ENCODE data around the gene IRF3. TPM values are rescaled to one million over a fixed set of nuclear protein-coding genes. Genes with fewer than 3 reads are reported as not detected.

The IRF3 gene
- 95.2 TPM for polyA plus RNA-seq
- long read RNA-seq, donor 1, partial matches to known transcripts, result 0 of 5 reads
- long read RNA-seq, donor 1, other reads (novel, unspliced or antisense), result 0 of 5 reads
- long read RNA-seq, donor 2, partial matches to known transcripts, result 7 of 18 reads
- long read RNA-seq, donor 2, other reads (novel, unspliced or antisense), result 0 of 18 reads
- long read RNA-seq, donor 3, partial matches to known transcripts, result 31 of 63 reads
- long read RNA-seq, donor 3, other reads (novel, unspliced or antisense), result 21 of 63 reads
- long read RNA-seq, donor 4, partial matches to known transcripts, result 0 of 2 reads
- long read RNA-seq, donor 4, other reads (novel, unspliced or antisense), result 0 of 2 reads
- long read RNA-seq, donor 5, partial matches to known transcripts, result 46 of 82 reads
- long read RNA-seq, donor 5, other reads (novel, unspliced or antisense), result 34 of 82 reads
- long read RNA-seq, donor 6, partial matches to known transcripts, result 20 of 28 reads
- long read RNA-seq, donor 6, other reads (novel, unspliced or antisense), result 0 of 28 reads
- long read RNA-seq, donor 7, partial matches to known transcripts, result 0 of 3 reads
- long read RNA-seq, donor 7, other reads (novel, unspliced or antisense), result 0 of 3 reads
- long read RNA-seq, donor 8, transcript IRF3-211 (2 exons, 550 nt), result major isoform, 7 of 227 reads
- long read RNA-seq, donor 8, partial matches to known transcripts, result 130 of 227 reads
- long read RNA-seq, donor 8, other reads (novel, unspliced or antisense), result 79 of 227 reads
- long read RNA-seq, donor 9, partial matches to known transcripts, result 5 of 9 reads
- long read RNA-seq, donor 9, other reads (novel, unspliced or antisense), result 0 of 9 reads
- long read RNA-seq, donor 10, partial matches to known transcripts, result 5 of 10 reads
- long read RNA-seq, donor 10, other reads (novel, unspliced or antisense), result 0 of 10 reads
- long read RNA-seq, donor 11, partial matches to known transcripts, result 0 of 3 reads
- long read RNA-seq, donor 11, other reads (novel, unspliced or antisense), result 0 of 3 reads

DNA sequence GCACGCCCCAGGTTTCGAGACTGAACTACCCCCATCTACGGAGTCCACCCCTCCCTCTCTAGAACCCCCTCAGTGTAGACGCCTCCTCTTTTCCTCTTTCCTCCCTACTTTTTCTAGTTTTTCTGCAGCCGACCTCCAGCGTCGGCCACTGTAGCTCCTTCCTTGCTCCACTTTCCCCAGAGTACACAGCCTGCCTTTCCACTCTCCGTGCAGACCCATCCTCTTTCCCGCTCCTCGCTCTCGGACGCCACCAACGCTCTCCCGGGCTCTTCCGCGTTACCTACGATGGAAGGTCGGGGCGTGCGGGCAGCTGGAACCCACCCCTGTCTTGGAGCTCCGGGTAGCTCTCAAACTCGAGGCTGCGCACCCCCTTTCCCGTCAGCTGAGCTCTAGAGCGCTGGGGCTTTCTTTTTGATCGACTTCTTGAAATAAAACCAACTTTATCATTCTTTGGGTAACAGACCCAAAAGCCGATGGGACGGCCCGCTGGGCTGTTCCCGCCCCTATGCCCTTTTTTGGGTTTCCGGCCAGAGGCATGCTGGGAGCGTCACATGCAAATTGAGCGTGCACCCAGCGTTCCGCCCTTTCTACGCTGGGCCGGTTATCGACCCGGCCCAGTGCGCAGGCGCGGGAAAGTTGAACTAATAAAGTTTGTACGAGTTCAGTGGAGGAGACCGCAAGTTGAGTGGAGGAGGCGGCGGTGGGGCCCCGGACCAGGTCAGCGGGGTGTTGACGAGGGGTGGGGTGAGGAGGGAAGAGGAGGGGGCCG lies at the start of gene IRF3, which contains the start of gene BCL2L12:
Gene IRF3, minus strand, starts transcription at position 507 of the 769 bp plus-strand sequence. CDS start 1,019 bp downstream, outside the sequence.
Gene BCL2L12, plus strand, starts transcription at position 583 of the 769 bp plus-strand sequence. CDS start 760 bp downstream, outside the sequence.
- WGBS (ENCODE audit: insufficient coverage, low lambda C conversion rate), result 0% methylated on average over 4 of the region's 50 CpGs

GRCh38 chr19:49713236-49713845 lies 47.7 kb upstream of the IRF3 start:
- no peak for DNase-seq
- WGBS (ENCODE audit: insufficient coverage, low lambda C conversion rate), result no CpG with 5 or more reads among the region's 8 CpGs
- no peak overlapping the region for H3K27ac ChIP-seq (ENCODE audit: low read length)

More for the DNA sequence above, at the start of gene IRF3, which contains the start of gene BCL2L12:
- H3K27ac ChIP-seq (ENCODE audit: low read length), result peak within 1 kb of the TSS; percentile 92
- DNase-seq, result peak; percentile 98
- H3K9me3 ChIP-seq (ENCODE audit: control insufficient read depth, low read depth, low read length), result no peaks in the 10 kb centered on the region
- no peaks in the 10 kb centered on the region for H3K27me3 ChIP-seq (ENCODE audit: control insufficient read depth, insufficient read depth, low read length)
- H3K4me1 ChIP-seq (ENCODE audit: control insufficient read depth, insufficient read depth, low read length), result peaks cover 13% of the 10 kb centered on the region
- peak within 1 kb of the TSS; percentile 70 for H3K4me3 ChIP-seq (ENCODE audit: low read length)
- H3K36me3 ChIP-seq (ENCODE audit: control insufficient read depth, insufficient read depth, low read length), result peaks cover 28% of the 10 kb centered on the region

GRCh38 chr19:49712397-49712859 lies 46.8 kb upstream of the IRF3 start:
- no peaks in the 10 kb centered on the region for H3K9me3 ChIP-seq (ENCODE audit: control insufficient read depth, low read depth, low read length)
- 41% methylated on average over 8 of the region's 20 CpGs for WGBS (ENCODE audit: insufficient coverage, low lambda C conversion rate)

More at GRCh38 chr19:49713236-49713845, 47.7 kb upstream of the IRF3 start:
- no peak overlapping the region for H3K4me3 ChIP-seq (ENCODE audit: low read length)
- H3K27me3 ChIP-seq (ENCODE audit: control insufficient read depth, insufficient read depth, low read length), result no peaks in the 10 kb centered on the region
- no peaks in the 10 kb centered on the region for H3K36me3 ChIP-seq (ENCODE audit: control insufficient read depth, insufficient read depth, low read length)
- H3K9me3 ChIP-seq (ENCODE audit: control insufficient read depth, low read depth, low read length), result no peaks in the 10 kb centered on the region
- no peaks in the 10 kb centered on the region for H3K4me1 ChIP-seq (ENCODE audit: control insufficient read depth, insufficient read depth, low read length)

GRCh38 chr19:49710372-49710951 lies 44.8 kb upstream of the IRF3 start:
- no peaks in the 10 kb centered on the region for H3K27me3 ChIP-seq (ENCODE audit: control insufficient read depth, insufficient read depth, low read length)
- no peak overlapping the region for H3K27ac ChIP-seq (ENCODE audit: low read length)
- DNase-seq, result no peak
- no CpG with 5 or more reads among the region's 20 CpGs for WGBS (ENCODE audit: insufficient coverage, low lambda C conversion rate)
- H3K4me1 ChIP-seq (ENCODE audit: control insufficient read depth, insufficient read depth, low read length), result no peaks in the 10 kb centered on the region
- no peaks in the 10 kb centered on the region for H3K36me3 ChIP-seq (ENCODE audit: control insufficient read depth, insufficient read depth, low read length)
- no peak overlapping the region for H3K4me3 ChIP-seq (ENCODE audit: low read length)
- H3K9me3 ChIP-seq (ENCODE audit: control insufficient read depth, low read depth, low read length), result no peaks in the 10 kb centered on the region

More at GRCh38 chr19:49712397-49712859, 46.8 kb upstream of the IRF3 start:
- Histone ChIP-seq H3K36me3 (ENCODE audit: control insufficient read depth, insufficient read depth, low read length) (no peaks in the 10 kb centered on the region), H3K4me1 (ENCODE audit: control insufficient read depth, insufficient read depth, low read length) (no peaks in the 10 kb centered on the region), H3K4me3 (ENCODE audit: low read length) (no peak overlapping the region), H3K27ac (ENCODE audit: low read length) (no peak overlapping the region), H3K27me3 (ENCODE audit: control insufficient read depth, insufficient read depth, low read length) (no peaks in the 10 kb centered on the region)
- DNase-seq, result no peak

DNA sequence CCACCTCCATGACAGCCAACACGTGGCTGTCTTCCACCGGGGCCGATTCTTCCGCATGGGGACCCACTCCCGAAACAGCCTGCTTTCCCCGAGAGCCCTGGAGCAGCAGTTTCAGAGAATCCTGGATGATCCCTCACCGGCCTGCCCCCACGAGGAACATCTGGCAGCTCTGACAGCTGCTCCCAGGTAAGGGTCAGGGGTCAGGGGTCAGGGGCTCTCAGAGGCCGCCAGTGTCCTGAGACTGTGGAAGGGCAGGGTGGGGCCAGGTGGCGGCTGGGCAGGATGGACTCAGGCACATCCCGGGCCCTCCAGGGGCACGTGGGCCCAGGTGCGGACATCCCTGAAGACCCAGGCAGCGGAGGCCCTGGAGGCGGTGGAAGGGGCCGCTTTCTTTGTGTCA lies 40.3 kb upstream of the IRF3 start:
- DNase-seq, result no peak
- Histone ChIP-seq H3K27ac (ENCODE audit: low read length) (no peak overlapping the region), H3K36me3 (ENCODE audit: control insufficient read depth, insufficient read depth, low read length) (no peaks in the 10 kb centered on the region), H3K9me3 (ENCODE audit: control insufficient read depth, low read depth, low read length) (no peaks in the 10 kb centered on the region), H3K4me3 (ENCODE audit: low read length) (no peak overlapping the region), H3K27me3 (ENCODE audit: control insufficient read depth, insufficient read depth, low read length) (peaks cover 7% of the 10 kb centered on the region), H3K4me1 (ENCODE audit: control insufficient read depth, insufficient read depth, low read length) (no peaks in the 10 kb centered on the region)
- no CpG with 5 or more reads among the region's 16 CpGs for WGBS (ENCODE audit: insufficient coverage, low lambda C conversion rate)

- Histone ChIP-seq H3K27ac (ENCODE audit: low read length) (no peak overlapping the region), H3K36me3 (ENCODE audit: control insufficient read depth, insufficient read depth, low read length) (no peaks in the 10 kb centered on the region), H3K27me3 (ENCODE audit: control insufficient read depth, insufficient read depth, low read length) (peaks cover 15% of the 10 kb centered on the region), H3K4me3 (ENCODE audit: low read length) (no peak overlapping the region), H3K9me3 (ENCODE audit: control insufficient read depth, low read depth, low read length) (no peaks in the 10 kb centered on the region), H3K4me1 (ENCODE audit: control insufficient read depth, insufficient read depth, low read length) (no peaks in the 10 kb centered on the region)
- no peak for DNase-seq
- WGBS (ENCODE audit: insufficient coverage, low lambda C conversion rate), result 96% methylated on average over 4 of the region's 22 CpGs
Observed at GRCh38 chr19:49704888-49705642, 39.4 kb upstream of the IRF3 start.

DNA sequence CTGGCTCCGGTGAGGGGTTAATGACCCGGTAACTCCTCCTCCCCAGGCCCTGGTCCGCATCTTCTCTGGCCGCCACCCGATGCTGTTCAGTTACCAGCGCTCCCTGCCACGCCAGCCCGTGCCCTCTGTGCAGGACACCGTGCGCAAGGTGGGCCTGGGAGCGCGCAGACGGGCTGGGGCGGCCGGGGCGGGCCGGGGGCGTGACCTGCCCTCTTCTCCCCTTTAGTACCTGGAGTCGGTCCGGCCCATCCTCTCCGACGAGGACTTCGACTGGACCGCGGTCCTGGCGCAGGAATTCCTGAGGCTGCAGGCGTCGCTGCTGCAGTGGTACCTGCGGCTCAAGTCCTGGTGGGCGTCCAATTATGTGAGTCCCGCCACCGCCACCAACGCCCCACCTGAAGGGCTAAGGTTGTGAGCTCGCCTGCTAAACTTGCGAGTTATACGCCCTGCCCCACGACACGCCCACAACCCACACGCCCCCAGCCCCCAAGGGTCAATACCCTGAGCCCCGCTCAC lies 35.7 kb upstream of the IRF3 start:
- DNase-seq, result no peak
- Histone ChIP-seq H3K9me3 (ENCODE audit: control insufficient read depth, low read depth, low read length) (no peaks in the 10 kb centered on the region), H3K4me1 (ENCODE audit: control insufficient read depth, insufficient read depth, low read length) (no peaks in the 10 kb centered on the region), H3K36me3 (ENCODE audit: control insufficient read depth, insufficient read depth, low read length) (no peaks in the 10 kb centered on the region), H3K4me3 (ENCODE audit: low read length) (no peak overlapping the region), H3K27ac (ENCODE audit: low read length) (no peak overlapping the region), H3K27me3 (ENCODE audit: control insufficient read depth, insufficient read depth, low read length) (peaks cover 17% of the 10 kb centered on the region)
- 40% methylated on average over 1 of the region's 40 CpGs for WGBS (ENCODE audit: insufficient coverage, low lambda C conversion rate)

DNA sequence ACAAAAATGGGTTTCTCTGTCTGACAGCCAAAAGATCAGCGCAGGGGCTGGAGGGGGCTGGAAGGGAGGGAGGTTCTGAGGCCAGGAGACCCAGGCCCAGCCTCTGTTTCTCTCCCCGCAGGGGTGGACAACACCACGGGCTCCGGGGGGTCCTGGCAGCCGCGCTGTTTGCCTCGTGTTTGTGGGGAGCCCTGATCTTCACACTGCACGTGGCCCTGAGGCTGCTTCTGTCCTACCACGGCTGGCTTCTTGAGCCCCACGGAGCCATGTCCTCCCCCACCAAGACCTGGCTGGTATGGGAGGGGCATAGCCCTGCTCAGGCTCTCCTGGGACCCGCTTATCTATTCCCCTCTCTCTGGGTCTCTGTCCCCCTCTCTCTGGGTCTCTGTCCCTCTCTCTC lies 34.9 kb upstream of the IRF3 start:
- Histone ChIP-seq H3K4me3 (ENCODE audit: low read length) (no peak overlapping the region), H3K4me1 (ENCODE audit: control insufficient read depth, insufficient read depth, low read length) (no peaks in the 10 kb centered on the region), H3K36me3 (ENCODE audit: control insufficient read depth, insufficient read depth, low read length) (no peaks in the 10 kb centered on the region), H3K27ac (ENCODE audit: low read length) (no peak overlapping the region), H3K27me3 (ENCODE audit: control insufficient read depth, insufficient read depth, low read length) (peaks cover 17% of the 10 kb centered on the region), H3K9me3 (ENCODE audit: control insufficient read depth, low read depth, low read length) (no peaks in the 10 kb centered on the region)
- WGBS (ENCODE audit: insufficient coverage, low lambda C conversion rate), result no CpG with 5 or more reads among the region's 11 CpGs
- DNase-seq, result no peak

All from large intestine (tissue), 12 donors.